HCT116 (cell line): ENCODE data around the gene RNF169. TPM values are rescaled to one million over a fixed set of nuclear protein-coding genes. Genes with fewer than 3 reads are reported as not detected.

Experiments
- ATAC-seq: fragments of 200-7000 bp; cut with Tn5 transposase; 2 replicates; pipeline ENCODE4 v1.9.1; 2020; ENCODE audit warnings: mild to moderate bottlenecking, moderate library complexity
- BruUV-seq: library from RNA; stranded (reverse); fragments of 400-500 nt; replicated peaks from 2 replicates; lab custom pipeline; 2021; lab: Mats Ljungman, UMichigan
- CTCF ChIA-PET: fragments of 300-600 bp; sonication (Branson Sonifier 250); formaldehyde crosslinking; loops from one replicate; lab custom pipeline; 2021; ENCODE audit warnings: antibody characterized with exemption; lab: Charles Lee
- POLR2A ChIA-PET: fragments of 300-600, 350-600 bp; sonication (Branson Sonifier 250); formaldehyde crosslinking; loops from one replicate; lab custom pipeline; 2021; ENCODE audit warnings: antibody characterized with exemption; lab: Charles Lee
- RAD21 ChIA-PET, 2 experiments: fragments of 300-600 bp; sonication (Branson Sonifier 250); formaldehyde crosslinking; loops; one replicate each; lab custom pipeline; 2023; ENCODE audit warnings: low total read pairs in 2 of 2; ENCODE audit not compliant: uncharacterized antibody in 2 of 2, unreplicated experiment in 2 of 2, low non-redundant PET in 1 of 2; lab: Charles Lee
- DNase-seq: peaks from one replicate; pipeline ENCODE4 v3.0.0-alpha.2; 2010; ENCODE audit warnings: low read depth, low spot score
- H2AFZ ChIP-seq: fragments of 200-600 bp; shearing (Covaris generic), sonication (generic); 2 replicates; pipeline ENCODE4 v1.6.1; 2017; ENCODE audit warnings: low read depth, mixed run types, mixed read lengths, antibody characterized with exemption, low read length; ENCODE audit not compliant: poor library complexity, severe bottlenecking
- H3K27ac ChIP-seq: 2 replicates; pipeline ENCODE4 v1.5.1; 2012; ENCODE audit warnings: low read depth, low read length
- H3K27me3 ChIP-seq: fragments of 200-600 bp; sonication (generic); 2 replicates; pipeline ENCODE4 v1.6.1; 2016; ENCODE audit warnings: mixed run types, low read length, mixed read lengths; ENCODE audit not compliant: insufficient read depth
- H3K36me3 ChIP-seq, 2 experiments: fragments of 200-500 bp in 1 of 2; fragments of 200-600 bp in 1 of 2; sonication (Bioruptor generic) in 1 of 2; sonication (generic) in 1 of 2; 2 replicates each; pipeline versions ENCODE4 v1.5.1 to v1.6.1; 2014 to 2016; ENCODE audit warnings: low read length in 2 of 2, inconsistent platforms in 1 of 2, mixed read lengths in 1 of 2, mixed run types in 1 of 2; ENCODE audit not compliant: insufficient read depth in 2 of 2, control insufficient read depth in 1 of 2
- H3K4me1 ChIP-seq, 2 experiments: fragments of 200-600 bp in 1 of 2; sonication (generic) in 1 of 2; 2 replicates each; pipeline versions ENCODE4 v1.5.1 to v1.6.1; 2012 to 2017; ENCODE audit warnings: low read length in 2 of 2, inconsistent platforms in 1 of 2, mild to moderate bottlenecking in 1 of 2, mixed read lengths in 1 of 2, mixed run types in 1 of 2, moderate library complexity in 1 of 2; ENCODE audit not compliant: insufficient read depth in 2 of 2, control insufficient read depth in 1 of 2
- H3K4me2 ChIP-seq: fragments of 200-600 bp; sonication (generic); 2 replicates; pipeline ENCODE4 v1.6.1; 2017; ENCODE audit warnings: mixed run types, low read length, mixed read lengths
- H3K4me3 ChIP-seq, 2 experiments: fragments of 200-600 bp in 1 of 2; sonication (generic) in 1 of 2; replicated peaks in 1 of 2; 2 replicates each; pipeline ENCODE4 v1.5.1; 2011 to 2016; ENCODE audit warnings: low read length in 2 of 2, control low read depth in 1 of 2, low read depth in 1 of 2, mild to moderate bottlenecking in 1 of 2, mixed read lengths in 1 of 2, mixed run types in 1 of 2
- H3K79me2 ChIP-seq: fragments of 200-600 bp; sonication (generic); 2 replicates; pipeline ENCODE4 v1.6.1; 2017; ENCODE audit warnings: mild to moderate bottlenecking, mixed run types, low read length, moderate library complexity, mixed read lengths; ENCODE audit not compliant: insufficient read depth
- H3K9ac ChIP-seq: fragments of 200-600 bp; sonication (generic); 2 replicates; pipeline ENCODE4 v1.6.1; 2016; ENCODE audit warnings: low read length, mixed read lengths
- H3K9me2 ChIP-seq: fragments of 200-600 bp; sonication (generic), shearing (Covaris generic); 2 replicates; pipeline ENCODE4 v1.6.1; 2017; ENCODE audit warnings: mixed run types, mild to moderate bottlenecking, moderate library complexity; ENCODE audit not compliant: insufficient read depth
- H3K9me3 ChIP-seq, 2 experiments: fragments of 200-500 bp in 1 of 2; fragments of 200-600 bp in 1 of 2; sonication (Bioruptor generic) in 1 of 2; sonication (generic) in 1 of 2; 2 replicates each; pipeline ENCODE4 v1.6.1; 2014 to 2017; ENCODE audit warnings: low read length in 2 of 2, mixed read lengths in 2 of 2, inconsistent platforms in 1 of 2, low read depth in 1 of 2, mild to moderate bottlenecking in 1 of 2, mixed run types in 1 of 2, moderate library complexity in 1 of 2; ENCODE audit not compliant: control insufficient read depth in 1 of 2, insufficient read depth in 1 of 2
- H4K20me1 ChIP-seq: fragments of 200-600 bp; sonication (generic), shearing (Covaris generic); 2 replicates; pipeline ENCODE4 v1.6.1; 2017; ENCODE audit warnings: mixed run types, mild to moderate bottlenecking, moderate library complexity; ENCODE audit not compliant: insufficient read depth
- CBX3 ChIP-seq: IDR thresholded peaks from 2 replicates; pipeline ENCODE4 v1.6.1; 2012; ENCODE audit warnings: low read depth
- CEBPB ChIP-seq: IDR thresholded peaks from 2 replicates; pipeline ENCODE4 v1.6.1; 2012; ENCODE audit warnings: low read depth
- EGR1 ChIP-seq: IDR thresholded peaks from 2 replicates; pipeline ENCODE4 v1.6.1; 2012; ENCODE audit warnings: low read depth
- ELF1 ChIP-seq: IDR thresholded peaks from 2 replicates; pipeline ENCODE4 v1.6.1; 2012; ENCODE audit warnings: low read depth, borderline replicate concordance
- EZH2 ChIP-seq: fragments of 200-600 bp; sonication (generic); IDR thresholded peaks from 2 replicates; pipeline ENCODE4 v1.6.1; 2017; ENCODE audit warnings: antibody characterized with exemption, mixed run types
- FOSL1 ChIP-seq: IDR thresholded peaks from 2 replicates; pipeline ENCODE4 v1.6.1; 2012; ENCODE audit warnings: low read depth
- JUND ChIP-seq: IDR thresholded peaks from 2 replicates; pipeline ENCODE4 v1.6.1; 2012
- POLR2A ChIP-seq: IDR thresholded peaks from 2 replicates; pipeline ENCODE4 v1.7.0; 2011; ENCODE audit warnings: borderline replicate concordance; ENCODE audit not compliant: insufficient read depth, insufficient read length; ENCODE audit errors: extremely low read depth
- POLR2AphosphoS5 ChIP-seq: IDR thresholded peaks from 2 replicates; pipeline ENCODE4 v1.6.1; 2011; ENCODE audit warnings: mild to moderate bottlenecking, low read depth, low read length, moderate library complexity
- RAD21 ChIP-seq: IDR thresholded peaks from 2 replicates; pipeline ENCODE4 v1.6.1; 2012; ENCODE audit warnings: low read depth, mild to moderate bottlenecking
- SIN3A ChIP-seq: IDR thresholded peaks from 2 replicates; pipeline ENCODE4 v1.6.1; 2012; ENCODE audit warnings: low read depth
- SP1 ChIP-seq: IDR thresholded peaks from 2 replicates; pipeline ENCODE4 v1.6.1; 2012; ENCODE audit warnings: low read depth
- SRF ChIP-seq: IDR thresholded peaks from 2 replicates; pipeline ENCODE4 v1.6.1; 2012; ENCODE audit warnings: low read depth
- YY1 ChIP-seq: IDR thresholded peaks from 2 replicates; pipeline ENCODE4 v1.6.1; 2011; ENCODE audit warnings: low read length, low read depth, moderate library complexity, mild to moderate bottlenecking; ENCODE audit not compliant: insufficient replicate concordance; ENCODE audit errors: extremely low read depth
- ZFX ChIP-seq: fragments of 450-650 bp; IDR thresholded peaks from 2 replicates; pipeline ENCODE4 v1.6.1; 2017
- ZNF274 ChIP-seq: fragments of 200-500 bp; sonication (Bioruptor generic); IDR thresholded peaks from 2 replicates; pipeline ENCODE4 v1.6.1; 2014; ENCODE audit warnings: mild to moderate bottlenecking, low read depth, low read length, inconsistent platforms
- intact Hi-C: fragments of 100-400 bp; cut with micrococcal nuclease; formaldehyde crosslinking; loops from 2 replicates; pipeline ENCODE4 v1.10.0; 2022
- total RNA-seq: library from RNA; stranded (reverse); gene quantifications from one replicate; pipeline ENCODE4 v1.2.1, GENCODE V29; 2021; ENCODE audit not compliant: unreplicated experiment
- TF ChIP-seq, protein P1 (sequence below): IDR thresholded peaks from 2 replicates; pipeline ENCODE4 v1.6.1; 2012
- TF ChIP-seq, protein P2 (sequence below), 3 experiments: fragments of 200-600 bp in 1 of 3; sonication (generic) in 1 of 3; IDR thresholded peaks in 2 of 3; conservative IDR thresholded peaks in 1 of 3; 2 replicates each; pipeline ENCODE4 v1.5.1; 2012 to 2017; ENCODE audit warnings: low read depth in 2 of 3, low read length in 2 of 3, antibody characterized with exemption in 1 of 3, borderline replicate concordance in 1 of 3, control low read depth in 1 of 3, mild to moderate bottlenecking in 1 of 3, mixed read lengths in 1 of 3, mixed run types in 1 of 3, moderate library complexity in 1 of 3; ENCODE audit not compliant: insufficient read depth in 1 of 3
- TF ChIP-seq, protein P3 (sequence below): IDR thresholded peaks from 2 replicates; pipeline ENCODE4 v1.6.1; 2012

Gene RNF169
- total RNA-seq, 1 experiment from 2014 or later: 22.5 TPM

DNA sequence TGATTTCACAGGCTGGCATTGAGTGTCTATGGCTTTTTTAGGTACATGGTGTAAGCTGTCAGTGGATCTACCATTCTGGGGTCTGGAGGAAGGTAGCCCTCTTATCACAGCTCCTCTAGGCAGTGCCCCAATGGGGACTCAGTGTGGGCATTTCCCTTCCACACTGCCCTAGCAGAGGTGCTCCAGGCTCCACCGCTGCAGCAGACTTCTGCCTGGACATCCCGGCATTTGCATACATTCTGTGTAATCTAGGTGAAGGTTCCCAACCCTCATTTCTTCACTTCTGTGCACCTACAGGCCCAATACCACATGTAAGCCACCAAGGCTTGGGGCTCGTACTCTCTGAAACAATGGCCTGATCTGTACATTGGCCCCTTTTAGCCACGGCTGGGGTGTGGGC lies 78.3 kb downstream of the RNF169 start:
- TF ChIP-seq ZFX: no peak
- TF ChIP-seq, protein P1, sequence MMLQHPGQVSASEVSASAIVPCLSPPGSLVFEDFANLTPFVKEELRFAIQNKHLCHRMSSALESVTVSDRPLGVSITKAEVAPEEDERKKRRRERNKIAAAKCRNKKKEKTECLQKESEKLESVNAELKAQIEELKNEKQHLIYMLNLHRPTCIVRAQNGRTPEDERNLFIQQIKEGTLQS: no peak
- TF ChIP-seq, protein P2, sequence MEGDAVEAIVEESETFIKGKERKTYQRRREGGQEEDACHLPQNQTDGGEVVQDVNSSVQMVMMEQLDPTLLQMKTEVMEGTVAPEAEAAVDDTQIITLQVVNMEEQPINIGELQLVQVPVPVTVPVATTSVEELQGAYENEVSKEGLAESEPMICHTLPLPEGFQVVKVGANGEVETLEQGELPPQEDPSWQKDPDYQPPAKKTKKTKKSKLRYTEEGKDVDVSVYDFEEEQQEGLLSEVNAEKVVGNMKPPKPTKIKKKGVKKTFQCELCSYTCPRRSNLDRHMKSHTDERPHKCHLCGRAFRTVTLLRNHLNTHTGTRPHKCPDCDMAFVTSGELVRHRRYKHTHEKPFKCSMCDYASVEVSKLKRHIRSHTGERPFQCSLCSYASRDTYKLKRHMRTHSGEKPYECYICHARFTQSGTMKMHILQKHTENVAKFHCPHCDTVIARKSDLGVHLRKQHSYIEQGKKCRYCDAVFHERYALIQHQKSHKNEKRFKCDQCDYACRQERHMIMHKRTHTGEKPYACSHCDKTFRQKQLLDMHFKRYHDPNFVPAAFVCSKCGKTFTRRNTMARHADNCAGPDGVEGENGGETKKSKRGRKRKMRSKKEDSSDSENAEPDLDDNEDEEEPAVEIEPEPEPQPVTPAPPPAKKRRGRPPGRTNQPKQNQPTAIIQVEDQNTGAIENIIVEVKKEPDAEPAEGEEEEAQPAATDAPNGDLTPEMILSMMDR (IDR thresholded peaks at IDR 0.05 in 2 of 3, conservative IDR thresholded peaks at IDR 0.05 in 1 of 3; ENCODE audit: borderline replicate concordance in 1 of 3, insufficient read depth in 1 of 3, low read depth in 2 of 3, low read length in 2 of 3): no peak
- TF ChIP-seq POLR2AphosphoS5: no peak
- TF ChIP-seq JUND: no peak
- TF ChIP-seq ZNF274: no peak
- no peak for TF ChIP-seq SP1
- TF ChIP-seq, protein P3, sequence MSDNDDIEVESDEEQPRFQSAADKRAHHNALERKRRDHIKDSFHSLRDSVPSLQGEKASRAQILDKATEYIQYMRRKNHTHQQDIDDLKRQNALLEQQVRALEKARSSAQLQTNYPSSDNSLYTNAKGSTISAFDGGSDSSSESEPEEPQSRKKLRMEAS: no peak
- no peak for TF ChIP-seq FOSL1
- no peak for TF ChIP-seq YY1
- TF ChIP-seq SRF: no peak
- no peak for TF ChIP-seq POLR2A
- no peak for TF ChIP-seq ELF1
- TF ChIP-seq CEBPB: no peak
- no peak for TF ChIP-seq EGR1
- TF ChIP-seq SIN3A: no peak
- no peak for TF ChIP-seq CBX3
- no peak for TF ChIP-seq RAD21
- no peak for TF ChIP-seq EZH2
- Histone ChIP-seq H3K27ac (no peak overlapping the region), H3K9me3 (peaks cover 4 to 5% of the 10 kb centered on the region in 2 experiments; a peak in 2 of 4 replicates), H3K9me2 (no peaks in the 10 kb centered on the region), H3K4me1 (no peaks in the 10 kb centered on the region), H3K36me3 (peaks cover 0 to 36% of the 10 kb centered on the region in 2 experiments; a peak in 2 of 4 replicates), H3K79me2 (no peaks in the 10 kb centered on the region; the same call in 1 of the 2 replicates), H3K9ac (no peak overlapping the region), H3K4me3 (no peak overlapping the region), H3K27me3 (no peaks in the 10 kb centered on the region), H4K20me1 (no peaks in the 10 kb centered on the region), H2AFZ (no peak overlapping the region), H3K4me2 (no peak overlapping the region)
- CTCF ChIA-PET: no interaction called here
- RAD21 ChIA-PET: no interaction called here
- ATAC-seq (no peak), DNase-seq (no peak)
- intact Hi-C loops: no loop called here
- POLR2A ChIA-PET: no interaction called here
- BruUV-seq: no TSS peak
